LoVo (cell line): Measurements from ENCODE around the gene CCL27.
A peak's percentile ranks its signal among the peaks of the same experiment; 100 is the strongest.

ENCODE experiments used
- DNase-seq: peaks from one replicate; pipeline ENCODE4 v3.0.0-alpha.2; 2016; ENCODE audit warnings: low spot score

CCL27 gene, protein sequence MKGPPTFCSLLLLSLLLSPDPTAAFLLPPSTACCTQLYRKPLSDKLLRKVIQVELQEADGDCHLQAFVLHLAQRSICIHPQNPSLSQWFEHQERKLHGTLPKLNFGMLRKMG

GRCh38 chr9:34662526-34663302 is at the start of gene CCL27:
TSS of gene CCL27 (minus strand) at chr9:34662657. CDS start at chr9:34662633, 24 bp downstream.
- DNase-seq = no peak

DNA sequence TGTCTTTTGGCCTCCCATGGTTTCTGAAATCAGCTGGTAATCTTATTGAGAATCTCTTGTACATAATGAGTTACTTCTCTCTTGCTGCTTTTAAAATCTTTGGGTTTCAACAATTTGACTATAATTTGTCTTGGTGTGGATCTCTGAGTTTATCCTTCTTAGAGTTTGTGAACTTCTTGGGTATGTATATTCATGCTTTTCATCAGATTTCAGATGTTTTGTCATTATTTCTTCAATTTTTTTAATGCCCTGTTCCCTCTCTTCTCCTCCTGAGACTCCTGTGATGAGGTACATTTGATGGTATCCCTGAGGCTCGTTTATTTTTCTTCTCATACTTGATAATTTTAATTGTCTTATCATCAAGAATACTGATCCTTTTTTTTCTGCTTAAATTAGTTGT is 49.7 kb upstream of the CCL27 start:
- no peak for DNase-seq

DNA sequence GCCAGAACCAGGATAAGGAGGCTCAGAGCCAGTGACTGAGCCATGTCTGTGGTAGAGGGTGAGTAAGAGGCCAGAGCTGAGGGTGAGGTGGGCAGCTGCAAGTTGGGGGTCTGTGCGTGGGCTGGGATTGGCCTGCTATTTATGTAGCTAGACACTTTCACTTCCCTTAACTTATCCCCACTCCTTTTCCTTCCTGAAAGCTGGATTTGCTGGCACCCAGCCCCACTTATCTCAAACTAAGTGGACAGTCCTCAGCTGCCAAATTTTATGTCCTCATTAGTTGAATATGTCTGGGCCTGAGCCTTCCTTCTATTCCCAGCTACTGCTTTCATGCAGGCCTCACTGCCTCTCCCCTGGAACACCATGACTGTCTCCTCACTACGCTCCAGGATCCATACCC is 47.6 kb upstream of the CCL27 start, which contains the start of gene CCL21:
CCL21 (minus strand) TSS at position 114 of the 400 bp plus-strand sequence; CDS start at position 44, 70 bp downstream.
- no peak for DNase-seq

GRCh38 chr9:34709196-34709978 is 46.9 kb upstream of the CCL27 start:
- no peak for DNase-seq

DNA sequence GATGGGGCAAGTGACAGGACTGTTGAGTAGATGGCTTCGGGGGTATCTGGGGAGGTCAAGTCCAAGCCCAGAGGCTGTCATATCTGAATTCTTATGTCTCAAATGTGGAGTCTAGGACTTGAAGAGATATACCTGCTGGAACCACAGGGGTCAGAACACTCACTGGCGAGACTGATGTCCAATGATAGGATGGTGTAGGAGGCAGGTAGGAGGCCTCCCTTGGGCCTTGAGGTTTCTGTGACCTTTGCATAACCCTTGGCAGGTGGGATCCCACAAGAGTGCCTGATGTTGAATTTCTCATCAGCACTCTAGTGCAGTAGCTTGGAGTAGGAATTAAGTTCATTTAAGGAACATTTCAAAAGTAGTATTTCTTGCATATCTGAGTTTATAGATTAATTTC is 44.7 kb upstream of the CCL27 start:
- DNase-seq = no peak

DNA sequence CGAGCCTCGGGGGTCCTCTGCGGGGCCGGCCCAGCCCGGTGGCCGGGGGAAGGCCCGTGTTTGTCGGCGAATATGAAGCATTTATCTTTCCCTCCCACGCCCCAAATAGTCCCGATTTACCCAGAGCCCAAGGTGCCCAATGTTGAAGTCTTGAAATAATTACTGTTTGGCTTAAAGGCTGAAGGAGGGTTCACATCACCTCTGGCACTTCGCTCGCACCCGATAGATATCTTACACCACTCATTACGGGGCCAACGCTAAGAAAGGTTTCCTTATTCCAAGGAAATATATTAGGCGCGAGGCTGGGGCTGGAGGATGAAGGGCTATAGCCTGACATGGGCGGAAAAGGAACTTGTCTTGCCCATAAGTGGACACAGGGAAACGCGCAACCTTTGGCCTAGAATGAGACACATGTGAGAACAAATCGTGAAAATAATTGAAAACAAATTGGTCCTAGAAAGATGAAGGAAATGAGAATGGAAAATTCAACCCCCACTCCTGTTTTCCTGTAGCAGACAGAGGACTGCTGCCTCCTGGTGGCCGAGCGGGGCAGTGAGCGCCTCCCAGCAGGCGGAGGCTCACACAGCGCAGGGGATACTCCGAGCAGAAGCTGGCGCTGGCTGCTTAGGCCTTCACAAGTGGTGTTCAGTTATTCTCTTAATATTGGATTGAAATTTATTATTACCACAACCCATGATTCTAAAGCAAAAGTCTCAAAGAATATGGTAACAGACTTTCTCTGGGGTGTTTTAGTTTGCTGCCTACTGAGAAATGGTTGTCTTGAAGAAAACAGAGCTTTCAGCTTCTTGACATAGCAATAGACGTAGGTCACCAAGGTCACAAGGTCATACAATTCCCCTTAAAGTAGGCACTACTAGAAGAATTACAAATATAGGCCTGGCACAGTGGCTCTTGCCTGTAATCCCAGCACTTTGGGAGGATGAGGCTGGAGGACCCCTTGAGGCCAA is 39.6 kb upstream of the CCL27 start:
- peak; percentile 76 for DNase-seq

DNA sequence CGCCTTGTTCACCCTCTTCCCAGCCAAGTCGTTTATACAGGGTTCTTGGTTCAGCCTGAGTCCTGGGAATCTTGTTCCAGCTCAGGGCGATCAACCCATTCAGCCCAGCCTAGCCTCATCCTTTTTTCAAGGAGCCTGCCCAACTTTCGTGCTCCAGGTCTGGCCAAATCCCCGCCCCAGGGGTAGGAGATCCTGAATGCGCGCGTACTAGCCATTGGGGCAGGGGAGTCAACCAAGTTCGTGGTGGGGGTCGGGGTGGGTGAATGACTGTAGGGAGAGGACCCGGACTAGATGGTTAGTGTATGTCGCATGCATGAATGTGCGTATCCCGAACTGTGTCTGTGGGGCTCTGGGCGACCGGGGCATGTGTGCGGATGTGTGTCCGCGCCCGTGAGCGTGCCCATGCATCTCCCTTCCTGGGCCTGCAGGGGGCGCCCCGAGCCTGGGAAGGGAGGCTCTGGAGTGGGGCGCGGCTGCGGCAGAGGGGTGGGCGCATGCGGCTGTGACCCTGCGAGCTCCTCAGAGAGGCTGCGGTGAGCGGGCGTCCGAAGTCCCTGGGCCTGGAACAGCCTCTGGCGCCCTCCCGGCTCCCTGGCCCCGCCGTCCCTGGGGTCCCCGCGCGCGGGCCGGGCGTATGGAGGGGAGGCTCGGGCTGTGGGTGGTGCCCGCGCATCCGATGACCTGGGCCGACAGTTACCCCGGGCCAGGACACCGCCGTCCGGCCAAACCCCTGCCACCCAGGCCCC is 38.7 kb upstream of the CCL27 start:
- peak; percentile 72 for DNase-seq

- no peak for DNase-seq
Observed at GRCh38 chr9:34694811-34695210, 32.4 kb upstream of the CCL27 start.

- DNase-seq = no peak
Observed at GRCh38 chr9:34693560-34693959, 31.1 kb upstream of the CCL27 start.

DNA sequence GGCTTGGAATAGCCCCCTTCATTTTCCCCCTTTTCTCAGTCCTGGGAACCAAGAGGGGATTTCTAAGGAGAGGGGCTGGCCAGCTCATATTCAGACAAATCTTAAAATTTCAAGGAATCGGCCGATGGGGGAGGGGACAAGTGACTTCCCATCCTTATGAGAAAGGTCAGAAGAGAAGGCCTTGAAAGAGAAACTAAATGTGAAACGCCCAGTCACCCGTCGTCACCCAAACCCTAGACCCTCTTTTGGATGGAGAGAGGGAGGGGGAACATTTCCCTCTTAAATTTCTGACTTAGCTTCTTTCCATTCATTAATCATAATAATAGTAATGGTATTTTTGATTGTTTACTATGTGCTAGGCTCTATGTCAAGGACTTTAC is 29.5 kb upstream of the CCL27 start:
- DNase-seq = no peak

DNA sequence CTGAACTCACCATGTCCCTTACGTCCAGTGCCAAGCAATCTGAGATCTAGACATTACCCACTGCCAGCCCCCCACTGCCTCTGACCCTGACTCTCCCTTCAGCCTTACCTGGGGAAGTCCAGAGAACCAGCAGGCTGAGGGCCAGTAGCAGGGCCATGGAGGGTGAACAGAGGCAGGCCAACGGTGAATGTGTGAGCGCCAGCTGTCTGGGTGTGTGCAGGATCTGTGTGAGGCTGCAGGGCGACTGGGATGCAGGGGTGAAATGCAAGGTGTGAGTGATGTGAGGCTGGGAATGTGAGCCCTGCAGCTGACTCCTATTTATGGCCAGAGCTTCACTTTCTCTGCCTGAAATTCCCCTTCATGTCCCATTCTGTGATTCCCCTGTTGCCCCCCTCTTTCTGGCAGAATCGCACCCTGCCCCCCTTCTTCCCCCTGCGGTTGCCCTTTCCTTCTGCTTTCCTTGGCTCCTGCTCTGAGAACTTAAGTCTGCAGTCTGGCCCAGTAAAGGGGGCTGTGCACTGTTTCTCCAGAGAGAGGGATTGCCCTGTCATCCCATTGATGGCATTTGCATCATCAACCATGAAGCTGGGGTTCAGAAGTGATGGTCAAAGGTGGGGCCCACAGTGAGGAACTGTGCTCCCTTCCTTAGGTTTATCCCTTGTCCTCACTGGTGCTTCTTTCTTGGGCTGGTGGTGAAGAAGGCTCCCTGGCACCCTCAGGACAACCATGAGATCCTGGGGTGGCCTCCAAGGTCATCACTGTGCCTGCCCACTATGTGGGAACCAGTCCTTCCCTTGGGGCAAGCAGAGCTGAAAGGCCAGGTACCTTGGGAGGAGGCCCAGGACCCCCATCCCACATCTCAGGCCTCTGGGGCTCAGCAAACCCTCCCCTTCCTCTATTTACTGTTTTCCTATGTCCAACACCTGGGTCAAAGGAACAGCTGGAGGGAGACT is 28.8 kb upstream of the CCL27 start, which contains the start of gene CCL19:
CCL19 (minus strand) TSS at position 294 of the 953 bp plus-strand sequence; CDS start at position 157, 137 bp downstream.
- DNase-seq = no peak

- no peak for DNase-seq
Observed at GRCh38 chr9:34689512-34689911, 27.1 kb upstream of the CCL27 start.

DNA sequence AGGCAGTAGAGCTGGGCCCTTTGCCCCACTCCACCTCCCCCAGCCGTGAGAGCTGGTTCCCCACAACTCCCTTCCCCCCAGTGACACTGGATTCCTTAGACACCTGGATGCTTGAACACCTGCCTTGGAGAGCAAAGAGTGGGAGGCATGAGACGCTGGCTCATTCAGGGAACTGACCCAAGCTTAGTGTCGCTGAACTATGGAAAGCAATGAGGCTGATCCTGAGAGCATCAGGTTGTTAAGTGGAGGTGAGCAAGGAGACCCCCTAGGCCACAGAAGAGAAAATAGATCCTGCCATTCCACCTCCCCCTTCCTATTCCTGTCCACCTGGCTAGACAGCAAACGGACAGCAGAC is 26.6 kb upstream of the CCL27 start:
- DNase-seq = no peak

- DNase-seq = no peak
Observed at GRCh38 chr9:34688329-34689115, 26.1 kb upstream of the CCL27 start.

DNA sequence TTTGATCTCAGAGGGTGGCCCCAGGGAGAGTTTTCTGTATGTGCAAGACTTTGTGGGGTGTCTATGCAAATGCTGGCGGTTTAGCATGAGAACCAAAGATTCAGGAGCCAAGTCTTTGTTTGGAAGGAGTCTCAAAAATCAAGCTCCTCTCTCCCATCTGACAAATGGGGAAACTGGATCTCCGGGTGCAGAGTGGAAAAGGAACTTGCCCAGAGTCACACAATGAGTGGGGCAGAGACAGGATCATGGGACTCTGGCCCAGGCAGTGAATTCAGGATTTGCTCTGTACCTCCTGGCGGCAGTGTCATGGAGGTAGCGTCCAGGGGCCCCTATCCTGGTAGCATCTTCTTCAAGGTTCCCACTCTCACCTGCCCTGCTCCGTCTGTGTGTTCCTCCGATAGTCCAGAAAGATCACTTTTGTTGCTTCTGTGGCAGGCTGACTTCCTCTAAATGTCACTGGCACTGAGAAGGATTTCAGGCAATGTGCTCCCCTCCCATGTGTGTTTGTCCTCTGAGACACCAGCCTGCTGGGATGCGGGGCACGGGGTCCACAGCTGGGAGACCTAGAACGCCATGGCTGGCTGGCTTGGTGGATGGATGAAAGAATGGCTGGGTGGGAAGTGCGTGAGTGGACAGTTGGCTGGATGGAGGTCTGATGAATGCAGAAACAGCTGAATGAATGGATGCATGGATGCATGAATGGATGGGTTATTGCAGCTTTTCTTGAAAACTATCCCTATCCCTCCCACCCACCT is 25.0 kb upstream of the CCL27 start:
- DNase-seq = no peak

DNA sequence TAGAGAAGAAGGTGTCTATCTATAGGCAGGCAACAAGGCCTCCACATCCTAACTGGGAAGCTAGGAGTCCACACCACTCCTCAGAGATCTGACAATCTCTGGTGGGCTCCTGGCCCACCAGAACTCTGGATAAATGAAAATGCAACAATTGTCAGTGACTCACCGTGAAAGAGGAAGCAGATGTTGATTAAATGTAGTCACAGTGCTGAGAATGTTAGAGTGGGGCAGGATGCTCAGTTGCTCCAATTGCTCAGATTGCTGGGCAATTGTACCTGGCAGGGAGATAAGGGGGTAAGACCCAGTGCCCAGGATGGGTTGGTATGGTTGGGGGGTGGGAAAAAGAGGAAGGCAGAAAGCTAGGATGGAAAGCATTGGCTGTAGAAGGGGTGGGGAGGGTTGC is 24.3 kb upstream of the CCL27 start:
- DNase-seq = no peak

- DNase-seq = no peak
Observed at GRCh38 chr9:34686231-34686630, 23.8 kb upstream of the CCL27 start.

- no peak for DNase-seq
Observed at GRCh38 chr9:34685591-34685990, 23.1 kb upstream of the CCL27 start.
